Measurements from ENCODE around the gene ASH1L.

- TF ChIP-seq ELF4 (IDR thresholded peaks at IDR 0.05) (no peak), BHLHE40 (IDR thresholded peaks at IDR 0.05; ENCODE audit: borderline replicate concordance) (no peak), FOXK2 (IDR thresholded peaks at IDR 0.05) (no peak), FOXM1 (IDR thresholded peaks at IDR 0.05; ENCODE audit: borderline replicate concordance) (no peak), TARDBP (IDR thresholded peaks at IDR 0.05) (no peak), SUZ12 (IDR thresholded peaks at IDR 0.05) (no peak)
These were observed 22.4 kb downstream of the ASH1L start for GRCh38 chr1:155540000-155540874.
